Endothelial cell (in vitro differentiated cells): ENCODE measurements around the gene MACO1. TPM values are rescaled to one million over a fixed set of nuclear protein-coding genes. Genes with fewer than 3 reads are reported as not detected.

Experiments
- DNase-seq: peaks from one replicate; pipeline ENCODE4 v3.0.0; 2021; ENCODE audit warnings: low spot score
- H3K27ac Mint-ChIP-seq: one replicate; pipeline ENCODE4 v1.8.0; 2021; ENCODE audit warnings: mixed read lengths, inconsistent platforms; ENCODE audit not compliant: unreplicated experiment
- H3K27me3 Mint-ChIP-seq: one replicate; pipeline ENCODE4 v1.8.0; 2021; ENCODE audit warnings: mild to moderate bottlenecking, moderate library complexity, mixed read lengths, inconsistent platforms; ENCODE audit not compliant: unreplicated experiment
- H3K36me3 Mint-ChIP-seq: one replicate; pipeline ENCODE4 v1.8.0; 2021; ENCODE audit warnings: mild to moderate bottlenecking, low read depth, mixed read lengths, inconsistent platforms; ENCODE audit not compliant: unreplicated experiment
- H3K4me1 Mint-ChIP-seq: one replicate; pipeline ENCODE4 v1.8.0; 2021; ENCODE audit warnings: mild to moderate bottlenecking, mixed read lengths, inconsistent platforms; ENCODE audit not compliant: unreplicated experiment
- H3K4me3 Mint-ChIP-seq: one replicate; pipeline ENCODE4 v1.8.0; 2021; ENCODE audit warnings: mild to moderate bottlenecking, mixed read lengths, inconsistent platforms; ENCODE audit not compliant: unreplicated experiment
- H3K9me3 Mint-ChIP-seq: one replicate; pipeline ENCODE4 v1.8.0; 2021; ENCODE audit warnings: mixed read lengths, inconsistent platforms; ENCODE audit not compliant: unreplicated experiment
- total RNA-seq: library from RNA; stranded (reverse); fragmentation: NEBNext Ultra II Directional; extraction: Animal tissue kit (Norgen Biotek cat#: 25700); gene quantifications from one replicate; pipeline ENCODE4 v1.2.1, GENCODE V29; 2021; ENCODE audit not compliant: unreplicated experiment
- TF ChIP-seq, protein P1 (sequence below): fragments of 200-600 bp; sonication (generic); IDR thresholded peaks from one replicate; pipeline ENCODE4 v1.5.0; 2021; ENCODE audit warnings: antibody characterized with exemption; ENCODE audit not compliant: unreplicated experiment

MACO1 gene
- total RNA-seq, 1 donor from 2014 or later = 35.9 TPM

DNA sequence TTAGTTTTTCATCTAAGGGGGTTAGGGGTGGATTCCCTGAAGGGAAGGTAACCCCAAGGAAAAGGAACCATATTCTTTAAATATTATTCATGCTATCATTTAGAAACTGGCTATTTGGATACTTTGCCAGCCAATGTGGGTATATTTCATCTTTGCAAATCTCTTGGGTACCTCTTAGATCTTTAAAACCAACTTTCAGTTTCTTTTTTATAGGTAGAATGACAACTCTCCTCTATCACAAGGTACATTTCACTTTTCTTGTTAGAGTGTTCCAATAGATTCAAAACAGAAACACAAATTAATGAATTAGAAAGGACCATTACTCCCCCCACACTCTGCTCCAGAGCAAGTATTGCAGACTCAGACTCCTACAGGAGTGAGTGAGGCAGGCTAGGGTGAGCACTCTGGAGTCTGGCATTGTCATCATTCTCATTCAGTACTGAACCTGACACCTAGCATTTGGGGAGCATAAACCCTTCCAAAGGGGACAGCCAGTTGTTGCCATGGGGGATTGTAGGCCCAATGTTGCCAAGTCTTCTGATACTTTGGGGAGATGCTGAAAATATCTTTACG lies 43.0 kb downstream of the MACO1 start:
- TF ChIP-seq, protein P1, sequence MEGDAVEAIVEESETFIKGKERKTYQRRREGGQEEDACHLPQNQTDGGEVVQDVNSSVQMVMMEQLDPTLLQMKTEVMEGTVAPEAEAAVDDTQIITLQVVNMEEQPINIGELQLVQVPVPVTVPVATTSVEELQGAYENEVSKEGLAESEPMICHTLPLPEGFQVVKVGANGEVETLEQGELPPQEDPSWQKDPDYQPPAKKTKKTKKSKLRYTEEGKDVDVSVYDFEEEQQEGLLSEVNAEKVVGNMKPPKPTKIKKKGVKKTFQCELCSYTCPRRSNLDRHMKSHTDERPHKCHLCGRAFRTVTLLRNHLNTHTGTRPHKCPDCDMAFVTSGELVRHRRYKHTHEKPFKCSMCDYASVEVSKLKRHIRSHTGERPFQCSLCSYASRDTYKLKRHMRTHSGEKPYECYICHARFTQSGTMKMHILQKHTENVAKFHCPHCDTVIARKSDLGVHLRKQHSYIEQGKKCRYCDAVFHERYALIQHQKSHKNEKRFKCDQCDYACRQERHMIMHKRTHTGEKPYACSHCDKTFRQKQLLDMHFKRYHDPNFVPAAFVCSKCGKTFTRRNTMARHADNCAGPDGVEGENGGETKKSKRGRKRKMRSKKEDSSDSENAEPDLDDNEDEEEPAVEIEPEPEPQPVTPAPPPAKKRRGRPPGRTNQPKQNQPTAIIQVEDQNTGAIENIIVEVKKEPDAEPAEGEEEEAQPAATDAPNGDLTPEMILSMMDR = no peak
- Mint-ChIP-seq H3K4me1 (no peaks in the 10 kb centered on the region), H3K9me3 (no peaks in the 10 kb centered on the region), H3K36me3 (no peaks in the 10 kb centered on the region), H3K27me3 (peaks cover 3% of the 10 kb centered on the region), H3K4me3 (no peak overlapping the region), H3K27ac (no peak overlapping the region)
- DNase-seq = no peak

DNA sequence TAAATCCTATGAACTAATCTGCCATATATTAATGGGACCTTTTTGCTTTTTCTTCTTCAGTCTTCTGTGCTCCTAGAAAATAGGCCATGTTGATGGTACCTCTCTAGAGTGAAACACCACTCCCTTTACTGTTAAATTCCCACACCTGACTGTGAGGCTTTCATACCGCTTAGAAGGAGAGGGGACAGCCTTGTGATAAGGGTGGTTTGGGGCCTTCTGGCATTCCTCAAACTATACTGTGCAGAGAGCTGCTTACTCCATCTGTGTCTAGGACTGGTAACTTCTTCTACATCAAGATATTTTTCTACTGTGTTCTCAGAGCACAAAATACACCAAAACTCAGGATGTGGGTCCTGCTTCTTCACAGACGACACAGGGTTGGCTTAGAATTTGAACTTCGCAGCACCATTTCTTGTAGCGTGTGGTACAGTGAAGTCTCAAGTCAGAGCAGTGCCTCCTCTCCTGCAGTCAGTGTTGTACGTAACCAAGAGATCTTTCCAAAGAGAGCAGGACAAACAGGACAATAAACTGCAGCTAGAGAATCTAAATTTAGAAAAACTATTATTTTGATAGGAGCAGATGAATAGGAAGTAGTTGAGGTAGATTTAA lies 43.8 kb downstream of the MACO1 start:
- Mint-ChIP-seq H3K27ac (no peak overlapping the region), H3K36me3 (no peaks in the 10 kb centered on the region), H3K4me3 (no peak overlapping the region), H3K9me3 (no peaks in the 10 kb centered on the region), H3K4me1 (no peaks in the 10 kb centered on the region), H3K27me3 (peaks cover 3% of the 10 kb centered on the region)
- no peak for DNase-seq
- TF ChIP-seq, protein P1 = no peak

DNA sequence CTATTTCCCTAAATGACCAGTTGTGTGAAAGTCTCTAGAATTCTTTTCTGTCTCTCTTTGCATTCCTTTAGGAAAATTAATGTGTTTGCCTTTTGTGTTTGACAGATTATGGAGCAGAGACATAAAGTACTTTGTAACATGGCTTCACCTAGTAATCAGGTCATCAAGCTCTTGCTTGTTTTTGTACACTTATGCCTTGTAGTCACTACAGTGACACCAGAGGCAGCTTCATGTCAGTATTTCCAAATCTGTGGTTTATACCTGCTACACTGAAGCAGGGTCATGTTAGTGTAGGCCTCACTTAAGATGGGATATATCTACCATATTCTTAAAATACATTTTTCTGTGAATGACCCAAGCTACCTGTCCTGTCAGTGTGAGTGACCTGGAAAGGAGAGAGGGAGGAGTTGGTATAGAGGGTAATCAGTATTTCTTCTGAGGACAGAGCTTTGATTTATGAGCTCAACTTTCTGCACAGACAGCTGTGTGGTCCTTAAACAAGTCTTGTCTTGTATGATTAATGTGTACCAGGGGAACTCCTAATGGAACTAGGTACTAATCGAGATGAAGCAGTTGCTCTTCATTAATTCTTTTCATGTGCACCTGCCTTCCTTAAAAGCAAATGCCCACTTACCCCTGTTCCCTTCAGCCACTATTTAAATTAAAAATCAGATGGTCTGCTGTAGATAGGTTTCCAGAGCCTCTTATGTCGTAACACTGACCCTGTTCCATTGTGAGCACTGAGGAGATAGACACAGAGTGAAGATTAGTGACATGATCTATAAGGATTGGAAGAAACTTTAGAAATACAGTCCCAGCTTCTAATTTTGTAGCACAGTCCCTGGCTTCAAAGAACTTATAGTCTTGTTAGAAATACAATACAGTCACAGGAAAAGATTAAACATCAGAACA lies 45.7 kb downstream of the MACO1 start:
- Mint-ChIP-seq H3K27me3 (peaks cover 3% of the 10 kb centered on the region), H3K4me3 (no peak overlapping the region), H3K27ac (no peak overlapping the region), H3K4me1 (no peaks in the 10 kb centered on the region), H3K9me3 (no peaks in the 10 kb centered on the region), H3K36me3 (no peaks in the 10 kb centered on the region)
- TF ChIP-seq, protein P1 = no peak
- no peak for DNase-seq

DNA sequence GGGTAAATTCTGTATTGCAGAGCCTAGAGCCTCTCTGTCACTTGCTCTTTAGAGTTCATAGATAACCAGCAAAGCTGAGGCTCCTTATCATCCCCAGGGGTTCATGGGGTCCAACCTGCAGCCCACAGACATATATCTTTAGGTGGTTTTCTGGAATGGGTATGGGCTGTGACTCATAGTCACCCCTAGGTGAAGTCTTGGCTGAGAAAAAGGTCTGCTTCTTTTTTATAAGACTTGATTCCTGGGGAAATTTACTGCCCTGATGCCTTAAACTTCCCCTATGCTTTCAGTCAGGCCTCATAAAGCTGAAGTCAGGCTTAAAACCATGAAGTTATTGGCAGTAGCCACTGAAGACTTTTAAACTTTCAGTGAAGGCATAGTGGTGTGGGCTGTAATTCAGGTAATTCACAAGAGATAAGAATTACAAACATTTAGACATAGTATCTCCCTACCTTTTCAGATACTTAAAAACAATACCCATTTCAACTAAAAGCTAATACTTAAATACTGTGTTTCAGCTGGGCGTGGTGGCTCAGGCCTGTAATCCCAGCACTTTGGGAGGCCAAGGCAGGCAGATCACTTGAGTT lies 46.8 kb downstream of the MACO1 start:
- no peak overlapping the region for H3K27ac Mint-ChIP-seq
- DNase-seq = no peak
- H3K4me3 Mint-ChIP-seq = no peak overlapping the region
- H3K9me3 Mint-ChIP-seq = no peaks in the 10 kb centered on the region
- no peaks in the 10 kb centered on the region for H3K4me1 Mint-ChIP-seq
- TF ChIP-seq, protein P1 = no peak
- H3K36me3 Mint-ChIP-seq = no peaks in the 10 kb centered on the region
- peaks cover 3% of the 10 kb centered on the region for H3K27me3 Mint-ChIP-seq
